Heart right ventricle (tissue), 16 donors: ENCODE data around the gene TRIP13. TPM values are rescaled to one million over a fixed set of nuclear protein-coding genes. Genes with fewer than 3 reads are reported as not detected.
A peak's percentile ranks its signal among the peaks of the same experiment; 100 is the strongest.

Experiments
- ATAC-seq, 8 donors: fragments of 200-7000 bp; cut with Tn5 transposase; one replicate each; pipeline ENCODE4 v1.9.1; 2020; ENCODE audit warnings: mild to moderate bottlenecking in 8 of 8, moderate library complexity in 8 of 8, moderate number of reproducible peaks in 1 of 8
- DNase-seq, 2 donors: peaks; one replicate each; pipeline ENCODE4 v3.0.0-alpha.2; 2020
- H3K27ac ChIP-seq, 10 donors: fragments of 200-600 bp; sonication (generic) in 2 of 10; one replicate each; pipeline versions ENCODE4 v1.5.0 to v1.8.0; 2020 to 2022; ENCODE audit warnings: mild to moderate bottlenecking in 3 of 10
- H3K27me3 ChIP-seq, 7 donors: fragments of 200-600 bp; one replicate each; pipeline ENCODE4 v1.8.0; 2021 to 2022; ENCODE audit warnings: mild to moderate bottlenecking in 2 of 7
- H3K36me3 ChIP-seq, 9 donors: fragments of 200-600 bp; sonication (generic) in 1 of 9; one replicate each; pipeline versions ENCODE4 v1.5.0 to v1.8.0; 2020 to 2022; ENCODE audit warnings: mild to moderate bottlenecking in 2 of 9
- H3K4me1 ChIP-seq, 9 donors: fragments of 200-600 bp; sonication (generic) in 1 of 9; one replicate each; pipeline versions ENCODE4 v1.5.0 to v1.8.0; 2020 to 2022; ENCODE audit warnings: mild to moderate bottlenecking in 4 of 9
- H3K4me3 ChIP-seq, 10 donors: fragments of 200-600 bp; sonication (generic) in 2 of 10; one replicate each; pipeline versions ENCODE4 v1.5.0 to v1.8.0; 2020 to 2022; ENCODE audit warnings: mild to moderate bottlenecking in 7 of 10, moderate library complexity in 2 of 10
- H3K9me3 ChIP-seq, 11 donors: fragments of 200-600 bp in 10 of 11; sonication (generic) in 2 of 11; one replicate each; pipeline versions ENCODE4 v1.5.0 to v1.8.0; 2013 to 2022; ENCODE audit warnings: mild to moderate bottlenecking in 2 of 11, control low read depth in 1 of 11, moderate library complexity in 1 of 11
- CTCF ChIP-seq, 9 donors: fragments of 200-600 bp; sonication (generic) in 2 of 9; IDR thresholded peaks; one replicate each; pipeline versions ENCODE4 v1.5.0 to v1.8.0; 2021 to 2022; ENCODE audit warnings: antibody characterized with exemption in 9 of 9, mild to moderate bottlenecking in 5 of 9, moderate library complexity in 1 of 9
- WGBS, 2 donors: extraction: QIAGEN DNeasy Blood & Tissue Kit; methylation state at CpG; one replicate each; pipeline ENCODE4 v1.1.7; 2013; ENCODE audit warnings: inconsistent platforms in 1 of 2; 5-methylcytosine and 5-hydroxymethylcytosine counted together
- intact Hi-C, 10 donors: fragments of 100-400 bp; cut with DNase I; formaldehyde crosslinking; loops; one replicate each; pipeline versions ENCODE4 v1.11.1 to v1.14.2; 2022
- polyA plus RNA-seq, 2 donors: library from polyadenylated mRNA; stranded (reverse); fragments of 200-250 nt; gene quantifications; one replicate each; pipeline ENCODE4 v1.2.3, GENCODE V29; 2013
- total RNA-seq, 10 donors: library from RNA; stranded (reverse); fragmentation: NEBNext Ultra II Directional in 3 of 10; extraction: Animal tissue kit (Norgen Biotek cat#: 25700) in 3 of 10; gene quantifications; one replicate each; pipeline versions ENCODE4 v1.2.1 to v1.2.4, GENCODE V29; 2021 to 2023
- donor health status: Arrhythmogenic right ventricular cardiomyopathy.
- donor health status: ischemic (EF 13 %, LVEDD 7.1; RV severe dilation, severe dysfunction).
- donor health status: healthy with polysubstance abuse.
- donor health status: DM: no; HTN: yes; CAD: no.
- donor health status: DM: no; HTN: no; CAD: no.
- donor health status: ischemic (EF 25% LVEDD 6.9; RV normal size, moderate dysfunction).
- donor health status: ischemic (EF 25% LVEDD 5.7; RV mildly dilated, moderate dysfunction).
- donor health status: healthy.
- donor health status: DM: yes; HTN: yes; CAD: no.
- donor health status: Ischemic cardiomyopathy.
- donor health status: ischemic (EF 35%, LVEDD 5.7; RV mildly dilated, moderate dysfunction).
- donor health status: nonischemic (EF 11% LVEDD 7.7; RV severe dilation, severe dysfunction).
- donor health status: DM: yes; HTN: yes; CAD: no.
- donor health status: PGD.
- donor health status: ischemic (EF 29% LVEDD 5.4; RV normal size, mild dysfunction).
- donor health status: nonischemic (EF 23%, LVEDD 6.1; RV moderate dilation, normal function).

Gene TRIP13
- total and polyA plus RNA-seq, 12 donors: 0.22 to 2.8 (median 0.86) TPM; not detected in 1

GRCh38 chr5:861442-862366, 31.0 kb upstream of the TRIP13 start:
- ATAC-seq: peak in 3 of 8 donors; percentile 5 to 16 (median 12)
- no peak overlapping the region for H3K27ac ChIP-seq
- no peaks in the 10 kb centered on the region for H3K4me1 ChIP-seq
- peak in 1 of 2 donors; percentile 10 for DNase-seq
- intact Hi-C loops: no loop called here
- no peaks in the 10 kb centered on the region for H3K27me3 ChIP-seq
- H3K9me3 ChIP-seq: no peaks in the 10 kb centered on the region
- no peak overlapping the region for H3K4me3 ChIP-seq
- TF ChIP-seq CTCF (IDR thresholded peaks at IDR 0.05): no peak
- peaks cover 0 to 52% (median 29%) of the 10 kb centered on the region in 9 donors for H3K36me3 ChIP-seq
- 81 to 84% methylated on average over 22 of the region's 22 CpGs for WGBS, 2 donors

- 86 to 87% methylated on average over 25 of the region's 25 CpGs for WGBS, 2 donors
- no peaks in the 10 kb centered on the region for H3K9me3 ChIP-seq
- H3K4me1 ChIP-seq: no peaks in the 10 kb centered on the region
- no peak overlapping the region for H3K27ac ChIP-seq
- no peak for ATAC-seq
- no peaks in the 10 kb centered on the region for H3K27me3 ChIP-seq
- TF ChIP-seq CTCF (IDR thresholded peaks at IDR 0.05): no peak
- intact Hi-C loops: no loop called here
- DNase-seq: peak in 1 of 2 donors; percentile 8
- H3K4me3 ChIP-seq: no peak overlapping the region
- peaks cover 0 to 61% (median 29%) of the 10 kb centered on the region in 9 donors for H3K36me3 ChIP-seq
Observed at GRCh38 chr5:862367-863243, 30.1 kb upstream of the TRIP13 start.

- H3K36me3 ChIP-seq: peaks cover 0 to 68% (median 32%) of the 10 kb centered on the region in 9 donors
- H3K4me3 ChIP-seq: no peak overlapping the region
- intact Hi-C loops: no loop called here
- ATAC-seq (no peak), DNase-seq (peak in 1 of 2 donors; percentile 8)
- no peak overlapping the region for H3K27ac ChIP-seq
- H3K9me3 ChIP-seq: no peaks in the 10 kb centered on the region
- no peaks in the 10 kb centered on the region for H3K27me3 ChIP-seq
- 92% methylated on average over 16 of the region's 16 CpGs for WGBS, 2 donors
- H3K4me1 ChIP-seq: no peaks in the 10 kb centered on the region
- no peak for TF ChIP-seq CTCF (IDR thresholded peaks at IDR 0.05)
Observed at GRCh38 chr5:863244-863805, 29.4 kb upstream of the TRIP13 start.
